SIG-M5 (cell line): ENCODE measurements around the gene BRAT1.

Source experiments
- DNase-seq: peaks from one replicate; lab custom pipeline; 2025; lab: John Stamatoyannopoulos, UW

The BRAT1 gene

GRCh38 chr7:2510130-2510776 is 45.1 kb downstream of the BRAT1 start:
- DNase-seq, result no peak

DNA sequence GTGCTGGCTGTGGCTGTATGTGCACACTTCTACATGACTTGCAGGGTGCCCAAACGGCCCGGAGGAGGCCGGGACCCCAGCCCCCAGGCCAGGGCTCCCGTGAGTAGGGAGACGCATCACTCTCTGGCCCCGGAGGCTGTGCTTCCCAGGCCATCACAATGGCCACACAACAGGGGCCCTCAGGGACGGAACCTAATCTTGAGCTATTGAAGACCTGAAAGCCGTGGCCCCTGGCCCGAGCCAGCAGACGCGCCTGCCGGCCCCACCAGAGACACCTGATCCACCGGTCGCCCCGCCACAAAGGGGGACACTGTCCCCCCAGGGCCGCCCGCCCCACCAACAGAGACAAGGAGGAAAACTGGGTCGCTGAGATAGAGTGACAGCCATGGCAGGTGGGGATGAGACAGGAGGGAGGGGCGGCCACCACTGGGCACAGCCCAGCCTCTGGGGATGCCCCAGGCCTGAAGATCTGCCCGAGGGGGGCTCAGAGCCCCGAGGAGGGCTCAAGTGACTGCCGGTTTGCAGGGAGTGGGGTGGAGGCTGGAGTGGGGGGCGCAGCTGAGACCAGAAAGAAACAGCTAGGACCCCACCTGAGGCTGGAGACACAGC is 45.9 kb downstream of the BRAT1 start:
- DNase-seq, result no peak

DNA sequence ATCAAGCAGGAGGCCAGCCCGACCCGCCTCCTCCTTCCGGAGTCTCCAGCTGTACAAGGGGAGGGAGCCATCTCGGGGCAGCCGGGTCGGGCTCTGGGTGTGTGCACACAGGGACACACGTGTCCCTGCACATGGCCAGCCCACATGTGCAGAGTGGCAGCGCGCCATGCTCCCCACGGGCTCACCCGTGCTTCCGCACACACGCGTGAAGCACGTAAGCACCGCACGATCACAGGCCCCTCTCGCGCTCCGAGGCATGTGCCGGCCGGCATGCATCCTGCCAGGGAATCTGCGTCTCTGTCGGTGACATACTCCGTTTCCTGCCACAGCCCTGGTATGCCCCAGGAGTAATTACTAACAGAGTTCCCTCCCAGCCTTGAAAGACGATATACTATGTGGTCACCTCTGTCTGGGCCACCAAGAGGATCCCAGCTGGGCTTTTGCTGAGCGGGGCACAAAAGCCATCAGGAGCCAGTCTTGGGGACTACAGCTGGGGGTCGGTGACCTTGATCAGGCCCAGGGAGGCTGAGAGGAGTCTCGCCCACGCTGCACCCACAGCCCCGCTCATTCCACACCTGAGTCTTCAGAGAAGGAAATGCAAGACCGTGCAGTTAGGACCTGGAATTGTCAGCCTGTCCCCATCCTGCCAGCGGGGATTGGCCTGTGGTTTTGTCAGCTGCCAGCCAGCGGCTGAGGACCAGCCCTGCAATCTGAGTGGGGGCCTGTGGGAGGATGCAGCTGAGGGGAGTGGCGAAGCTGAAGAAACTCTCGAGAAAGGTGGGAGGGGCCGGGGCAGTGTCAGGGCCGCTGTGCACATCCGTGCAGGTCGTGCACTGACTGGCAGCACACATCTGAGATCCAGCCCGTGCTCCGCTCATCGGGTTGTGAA is 46.8 kb downstream of the BRAT1 start:
- DNase-seq, result no peak

DNA sequence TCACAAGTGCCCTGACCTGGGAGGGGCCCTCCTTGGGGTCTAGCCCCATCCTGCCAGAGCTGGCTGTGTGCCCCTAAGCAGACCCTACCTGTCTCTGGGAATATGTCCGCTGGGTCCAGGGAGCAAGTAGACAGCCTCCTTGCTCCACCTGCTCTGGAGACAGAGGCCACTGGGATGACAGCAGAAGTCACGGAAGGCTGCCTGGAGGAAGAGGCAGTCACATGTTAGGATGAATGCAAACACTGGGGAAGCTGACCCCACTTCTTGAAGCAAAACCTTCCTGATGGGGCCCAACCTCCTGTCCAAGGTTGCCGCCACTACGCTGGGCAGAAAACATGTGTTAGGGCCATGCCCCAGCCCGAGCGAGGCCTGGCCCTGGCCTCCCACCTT is 47.4 kb downstream of the BRAT1 start:
- DNase-seq, result no peak

DNA sequence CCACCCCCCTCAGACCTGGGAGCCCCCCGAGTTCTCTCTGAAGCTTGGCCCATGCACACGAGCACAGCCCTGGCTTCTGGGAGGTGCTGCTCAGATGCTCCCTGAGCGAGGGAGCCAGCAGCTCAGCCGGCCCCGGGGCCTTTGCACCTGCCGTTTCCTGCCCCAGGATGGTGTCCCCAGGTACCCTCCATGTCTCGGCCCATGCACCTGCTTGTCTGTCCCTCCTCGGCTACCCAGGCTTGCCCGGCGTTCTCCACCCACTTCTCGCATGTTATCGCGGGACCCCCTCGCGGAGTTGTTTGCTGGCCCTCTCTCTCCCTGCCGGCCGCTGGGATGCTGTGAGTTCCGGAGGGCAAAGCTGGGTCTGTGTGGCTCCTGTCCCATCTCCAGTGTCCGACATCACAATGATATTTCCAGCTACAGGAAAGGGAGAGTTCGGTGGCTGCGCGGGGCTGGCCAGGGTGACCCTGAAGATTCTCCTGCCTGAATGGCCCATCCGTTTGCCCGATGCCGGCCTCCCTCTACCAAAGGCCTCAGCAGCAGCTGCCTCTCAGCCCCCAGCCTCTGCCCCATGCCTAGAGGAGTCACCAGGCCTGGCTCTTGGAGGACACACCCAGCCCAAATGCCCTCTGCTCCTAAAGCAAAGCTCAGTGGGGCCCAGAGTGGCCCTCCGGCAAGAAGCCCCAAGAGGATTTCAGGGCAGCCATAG is 48.0 kb downstream of the BRAT1 start:
- no peak for DNase-seq

- DNase-seq, result no peak
Observed at GRCh38 chr7:2505401-2505800, 49.9 kb downstream of the BRAT1 start.

DNA sequence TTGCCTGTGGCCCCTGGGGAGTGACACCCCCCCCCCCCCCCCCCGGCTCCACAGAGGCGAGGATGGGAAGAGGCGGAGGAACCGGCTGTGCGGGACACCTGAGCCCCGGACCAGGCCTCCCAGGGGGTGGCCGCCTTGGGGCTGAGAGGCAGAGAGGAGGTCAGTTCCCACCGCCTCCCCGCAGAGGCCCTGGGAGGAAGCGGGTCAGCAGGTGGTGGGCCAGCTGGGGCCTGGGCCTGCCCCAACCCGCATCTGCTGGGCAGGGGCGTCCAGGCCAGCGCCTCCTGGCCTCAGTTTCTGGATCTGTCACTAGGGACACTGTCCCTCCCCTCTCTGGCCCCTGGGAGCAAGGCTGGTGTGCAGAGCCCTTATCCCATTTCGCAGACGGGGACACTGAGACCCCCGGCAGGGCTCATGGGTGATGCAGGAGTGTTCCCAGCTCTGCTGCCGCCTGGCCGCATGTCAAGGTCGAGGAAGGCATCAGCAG is 50.4 kb downstream of the BRAT1 start:
- DNase-seq, result no peak

- no peak for DNase-seq
Observed at GRCh38 chr7:2504128-2504888, 51.0 kb downstream of the BRAT1 start.

- no peak for DNase-seq
Observed at GRCh38 chr7:2503056-2503941, 52.0 kb downstream of the BRAT1 start.

DNA sequence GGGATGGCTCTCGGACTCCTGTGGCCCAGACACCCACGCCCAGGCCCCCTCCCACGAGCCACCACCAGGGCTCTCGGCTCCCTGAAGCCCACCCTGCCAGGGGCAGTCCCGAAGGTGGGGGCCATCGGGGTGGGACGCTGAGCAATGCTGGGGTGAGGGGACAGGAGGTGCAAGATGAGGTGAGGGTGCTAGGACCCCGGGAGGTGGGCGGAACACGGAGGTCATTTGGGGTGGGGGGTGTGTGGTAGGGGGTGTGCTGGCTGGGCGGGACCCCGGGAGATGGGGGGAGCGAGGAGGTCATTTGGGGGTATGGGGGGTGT is 52.7 kb downstream of the BRAT1 start:
- DNase-seq, result no peak

DNA sequence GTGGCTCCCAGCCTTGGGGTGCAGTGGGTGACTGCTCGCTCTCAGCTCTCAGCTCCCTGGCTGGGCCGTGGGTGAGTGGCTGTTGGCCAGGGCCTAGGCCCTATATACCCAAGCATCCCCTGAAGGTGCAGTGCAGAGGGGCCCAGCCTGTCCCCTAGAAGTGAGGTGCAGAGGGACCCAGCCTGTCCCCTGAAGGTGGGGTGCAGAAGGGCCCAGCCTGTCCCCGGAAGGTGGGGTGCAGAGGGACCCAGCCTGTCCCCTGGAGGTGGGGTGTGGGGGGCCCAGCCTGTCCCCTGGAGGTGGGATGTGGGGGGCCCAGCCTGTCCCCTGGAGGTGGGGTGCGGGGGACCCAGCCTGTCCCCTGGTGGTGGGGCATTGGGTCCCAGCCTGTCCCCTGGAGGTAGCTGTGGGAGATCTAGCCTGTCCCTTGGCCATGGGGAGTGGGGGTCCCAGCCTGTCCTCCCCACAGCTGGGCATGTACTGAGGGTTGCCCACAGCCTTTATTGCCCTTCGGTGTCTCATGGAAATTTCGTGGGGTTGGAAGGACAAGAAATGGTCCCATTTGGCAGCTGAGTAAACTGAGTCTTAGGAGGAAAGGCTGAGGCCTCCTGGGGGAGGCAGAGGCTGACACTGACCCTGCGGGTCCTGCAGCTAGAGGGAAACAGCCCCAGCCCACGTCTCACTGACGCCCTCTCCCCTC is 53.2 kb downstream of the BRAT1 start:
- DNase-seq, result no peak

DNA sequence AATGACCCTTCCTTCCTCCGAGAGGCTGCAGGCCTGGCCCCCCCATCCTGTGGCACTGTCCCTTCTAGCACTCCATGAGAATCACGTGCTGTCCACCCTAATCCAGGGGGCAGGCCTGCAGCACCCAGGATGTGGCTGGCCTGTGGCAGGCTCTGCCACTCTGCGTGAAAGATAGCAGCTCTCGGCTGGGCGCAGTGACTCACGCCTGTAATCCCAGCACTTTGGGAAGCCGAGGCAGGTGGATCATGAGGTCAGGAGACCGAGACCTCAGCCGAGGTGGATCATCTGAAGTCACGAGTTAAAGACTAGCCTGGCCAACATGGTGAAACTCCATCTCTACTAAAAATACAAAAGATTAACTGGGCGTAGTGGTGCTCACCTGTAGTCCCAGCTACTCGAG is 54.6 kb downstream of the BRAT1 start:
- no peak for DNase-seq

DNA sequence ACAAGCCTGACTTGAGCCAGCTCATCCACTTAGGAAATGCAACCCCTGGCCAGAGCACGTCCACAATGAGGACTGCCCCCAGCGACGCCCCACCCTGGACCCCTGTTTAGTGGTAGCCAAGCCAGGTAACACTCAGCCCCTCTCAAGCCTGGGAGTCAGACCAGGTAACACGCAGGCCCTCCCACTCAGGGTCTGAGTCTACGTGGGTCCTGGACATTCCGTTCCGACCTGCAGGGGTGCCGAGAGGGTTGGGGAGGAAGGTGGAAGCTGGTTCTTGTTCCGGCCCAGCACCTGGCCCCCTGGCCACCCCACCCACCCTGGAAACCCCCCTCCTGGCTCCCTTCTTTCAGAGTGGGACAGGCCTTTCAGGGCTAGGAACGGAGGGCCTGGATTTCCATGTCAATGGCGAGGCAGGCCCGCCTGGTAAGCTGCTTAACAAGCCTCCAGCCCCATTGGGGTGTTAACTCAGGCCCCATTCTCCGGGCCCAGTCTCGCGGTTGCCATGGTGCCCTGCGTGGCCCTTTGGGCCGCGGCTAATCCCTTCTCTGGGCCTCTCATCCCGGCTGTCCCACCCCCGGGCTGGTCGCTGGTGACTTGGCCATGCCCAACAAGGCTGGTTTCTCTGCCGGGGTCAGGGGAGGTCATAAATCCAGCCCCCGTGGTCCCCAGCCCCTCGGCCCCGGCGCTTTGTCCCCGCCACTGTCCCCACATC is 55.4 kb downstream of the BRAT1 start:
- DNase-seq, result no peak

DNA sequence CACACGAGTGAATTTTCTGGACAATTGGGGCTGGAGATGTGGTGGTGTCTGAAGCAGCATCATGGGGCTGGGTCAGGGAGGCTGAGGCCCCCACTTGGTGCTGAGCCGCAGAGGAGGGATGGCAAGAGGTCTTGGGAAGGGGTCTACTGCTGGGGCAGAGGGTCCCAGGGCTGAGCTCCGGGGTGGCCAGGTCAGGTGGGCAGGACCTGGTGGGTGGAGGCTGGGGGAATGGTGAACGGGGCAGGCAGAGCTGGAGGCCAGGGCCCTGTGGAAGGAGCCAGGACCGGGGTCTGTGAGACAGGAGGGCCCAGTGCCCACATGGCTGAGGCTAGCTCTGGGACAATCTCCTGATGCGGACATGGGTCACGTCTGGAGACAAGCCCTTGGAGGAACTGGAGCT is 56.1 kb downstream of the BRAT1 start:
- no peak for DNase-seq

DNA sequence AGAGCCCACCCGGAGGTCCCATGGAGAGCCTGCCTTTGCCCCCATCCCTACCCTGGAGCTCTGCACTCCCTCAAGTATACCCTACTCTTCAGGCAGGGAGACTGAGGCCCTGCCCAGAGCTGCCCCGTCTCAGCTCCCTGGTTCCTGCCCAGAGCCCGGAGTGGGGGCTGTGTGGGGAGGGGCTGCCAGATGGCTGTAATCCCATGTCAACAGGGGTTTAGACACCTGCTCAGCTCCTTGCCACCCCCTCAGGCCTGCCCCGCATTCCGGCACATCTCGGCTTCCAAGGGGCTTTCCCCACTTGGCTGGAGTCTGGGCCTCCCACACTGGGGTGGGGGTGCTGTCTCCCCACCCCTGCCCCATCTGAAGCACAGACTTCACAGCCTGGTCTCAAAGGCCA is 56.6 kb downstream of the BRAT1 start:
- DNase-seq, result no peak

- no peak for DNase-seq
Observed at GRCh38 chr7:2497500-2498336, 57.6 kb downstream of the BRAT1 start.

DNA sequence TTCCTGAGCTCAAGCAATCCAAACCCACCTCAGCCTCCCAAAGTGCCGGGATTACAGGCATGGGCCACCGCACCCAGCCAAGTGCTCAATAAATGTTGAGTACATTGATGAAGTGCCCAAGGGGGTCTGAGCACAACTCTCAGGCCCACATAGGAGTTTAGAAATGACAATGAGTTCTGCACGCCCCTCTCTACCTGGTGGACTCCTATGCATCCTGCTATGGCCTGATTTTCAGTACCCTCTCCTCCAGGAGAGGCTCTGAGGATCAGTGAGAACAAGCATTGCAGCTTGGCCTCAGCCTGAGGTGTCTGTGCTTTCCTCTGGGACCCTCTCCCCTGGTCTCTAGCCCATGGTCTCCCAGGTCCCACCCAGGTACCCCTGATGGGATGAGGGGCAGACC is 58.3 kb downstream of the BRAT1 start:
- DNase-seq, result no peak

DNA sequence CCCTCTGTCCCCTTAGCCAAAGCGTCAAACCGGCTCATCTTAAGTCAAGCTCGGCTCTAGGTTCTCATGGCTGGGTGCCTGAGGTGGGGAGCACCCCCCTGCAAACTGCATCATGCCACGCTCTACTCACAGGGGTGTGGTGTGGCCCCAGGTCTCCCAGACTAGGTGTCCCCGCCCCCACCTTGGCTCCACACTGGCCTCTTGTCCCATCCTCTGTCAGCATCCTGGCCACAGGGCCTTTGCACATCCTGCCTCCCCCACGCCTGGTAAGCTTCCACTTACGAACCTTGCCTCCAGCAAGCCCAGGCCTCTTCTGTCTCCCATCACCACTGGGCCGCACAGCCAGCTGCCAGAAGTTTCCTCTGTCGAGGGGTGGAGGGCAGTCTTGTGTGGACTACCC is 58.9 kb downstream of the BRAT1 start:
- no peak for DNase-seq
